HepG2 (cell line): ENCODE measurements around the gene MRPL51. TPM values are rescaled to one million over a fixed set of nuclear protein-coding genes. Genes with fewer than 3 reads are reported as not detected.

Source experiments
- CBX2 ChIP-seq, 2 experiments: fragments of 200-600 bp in 1 of 2; sonication (generic); formaldehyde crosslinking in 1 of 2; IDR thresholded peaks; 2 replicates each; pipeline versions ENCODE4 v1.7.0 to v1.8.1; 2018 to 2022; ENCODE audit warnings: low read depth in 2 of 2, low read length in 1 of 2, mild to moderate bottlenecking in 1 of 2, missing genetic modification reagents in 1 of 2
- CREM ChIP-seq, 2 experiments: sonication (generic) in 1 of 2; formaldehyde crosslinking in 1 of 2; IDR thresholded peaks; 2 replicates each; pipeline versions ENCODE4 v1.4.0 to v1.6.1; 2016 to 2020; ENCODE audit warnings: antibody characterized with exemption in 1 of 2, mild to moderate bottlenecking in 1 of 2, missing genetic modification reagents in 1 of 2
- DDIT3 ChIP-seq: sonication (generic); formaldehyde crosslinking; IDR thresholded peaks from 2 replicates; pipeline ENCODE4 v1.4.0; 2020; ENCODE audit warnings: mild to moderate bottlenecking, missing genetic modification reagents
- ELF1 ChIP-seq: sonication (generic); formaldehyde crosslinking; IDR thresholded peaks from 2 replicates; pipeline ENCODE4 v1.4.0; 2020; ENCODE audit warnings: missing genetic modification reagents
- GTF3A ChIP-seq: sonication (generic); formaldehyde crosslinking; conservative IDR thresholded peaks from 2 replicates; pipeline ENCODE4 v1.4.0; 2020; ENCODE audit warnings: mild to moderate bottlenecking, missing genetic modification reagents
- HNF4G ChIP-seq, 2 experiments: sonication (generic) in 1 of 2; formaldehyde crosslinking in 1 of 2; IDR thresholded peaks; 2 replicates each; pipeline versions ENCODE4 v1.4.0 to v1.6.1; 2011 to 2020; ENCODE audit warnings: borderline replicate concordance in 2 of 2, low read depth in 2 of 2, mild to moderate bottlenecking in 2 of 2, low read length in 1 of 2, missing genetic modification reagents in 1 of 2, moderate library complexity in 1 of 2
- IKZF4 ChIP-seq: sonication (generic); formaldehyde crosslinking; IDR thresholded peaks from 2 replicates; pipeline ENCODE4 v1.5.1; 2020; ENCODE audit warnings: borderline replicate concordance, mild to moderate bottlenecking, low read depth, missing genetic modification reagents; ENCODE audit errors: not compliant biosample characterization
- JARID2 ChIP-seq: sonication (generic); formaldehyde crosslinking; IDR thresholded peaks from 2 replicates; pipeline ENCODE4 v1.8.1; 2023; ENCODE audit warnings: missing genetic modification reagents, inconsistent platforms; ENCODE audit not compliant: insufficient replicate concordance
- MYPOP ChIP-seq: sonication (generic); formaldehyde crosslinking; IDR thresholded peaks from 2 replicates; pipeline ENCODE4 v1.8.1; 2023; ENCODE audit warnings: mild to moderate bottlenecking, moderate library complexity, missing genetic modification reagents
- NCOR1 ChIP-seq: fragments of 200-600 bp; sonication (generic); IDR thresholded peaks from 2 replicates; pipeline ENCODE4 v1.7.0; 2017; ENCODE audit warnings: antibody characterized with exemption, low read length, borderline replicate concordance
- NR2F2 ChIP-seq: IDR thresholded peaks from 2 replicates; pipeline ENCODE4 v1.6.1; 2012; ENCODE audit warnings: low read depth, inconsistent platforms, borderline replicate concordance
- SIX1 ChIP-seq: sonication (generic); formaldehyde crosslinking; IDR thresholded peaks from 2 replicates; pipeline ENCODE4 v1.4.0; 2020; ENCODE audit warnings: missing genetic modification reagents, borderline replicate concordance
- SP1 ChIP-seq, 2 experiments: fragments of 450-650 bp in 1 of 2; sonication (generic) in 1 of 2; formaldehyde crosslinking in 1 of 2; IDR thresholded peaks; 2 replicates each; pipeline versions ENCODE4 v1.4.0 to v1.6.1; 2016 to 2020; ENCODE audit warnings: missing genetic modification reagents in 1 of 2
- SRY ChIP-seq: sonication (generic); formaldehyde crosslinking; IDR thresholded peaks from 2 replicates; pipeline ENCODE4 v1.8.0; 2022; ENCODE audit warnings: mild to moderate bottlenecking, missing genetic modification reagents
- TFAP4 ChIP-seq: sonication (generic); IDR thresholded peaks from 2 replicates; pipeline ENCODE4 v1.6.1; 2016; ENCODE audit warnings: low read depth, borderline replicate concordance
- TSC22D2 ChIP-seq: sonication (generic); formaldehyde crosslinking; IDR thresholded peaks from 2 replicates; pipeline ENCODE4 v1.5.1; 2020; ENCODE audit warnings: missing genetic modification reagents, mild to moderate bottlenecking, borderline replicate concordance
- ZNF224 ChIP-seq: sonication (generic); formaldehyde crosslinking; IDR thresholded peaks from 2 replicates; pipeline ENCODE4 v1.5.0; 2020; ENCODE audit warnings: mild to moderate bottlenecking, missing genetic modification reagents
- ZNF280B ChIP-seq: sonication (generic); formaldehyde crosslinking; IDR thresholded peaks from 2 replicates; pipeline ENCODE4 v1.5.0; 2020; ENCODE audit warnings: missing genetic modification reagents, mild to moderate bottlenecking, borderline replicate concordance
- ZNF343 ChIP-seq: sonication (generic); formaldehyde crosslinking; IDR thresholded peaks from 2 replicates; pipeline ENCODE4 v1.4.0; 2020; ENCODE audit warnings: mild to moderate bottlenecking, missing genetic modification reagents
- ZNF441 ChIP-seq: sonication (generic); formaldehyde crosslinking; IDR thresholded peaks from 2 replicates; pipeline ENCODE4 v1.7.0; 2021; ENCODE audit warnings: missing genetic modification reagents, borderline replicate concordance
- ZNF580 ChIP-seq: IDR thresholded peaks from 2 replicates; pipeline ENCODE4 v1.6.1; 2016; ENCODE audit warnings: low read depth, borderline replicate concordance
- ZNF616 ChIP-seq: sonication (generic); formaldehyde crosslinking; IDR thresholded peaks from 2 replicates; pipeline ENCODE4 v1.5.0; 2020; ENCODE audit warnings: low read depth, mild to moderate bottlenecking, missing genetic modification reagents
- polyA plus RNA-seq, 8 experiments: library from polyadenylated mRNA; depleted of rRNA in 3 of 8; stranded (reverse) in 7 of 8; unstranded in 1 of 8; fragments of >200 nt; fragmentation: Illumina TruSeq in 4 of 8; extraction: Trizol in 4 of 8; gene quantifications; 2 replicates each; pipeline versions ENCODE4 v1.2.1 to v1.2.3, GENCODE V29; 2011 to 2016; ENCODE audit warnings: low read depth in 4 of 8, missing spikeins in 1 of 8, mixed read lengths in 1 of 8; ENCODE audit not compliant: insufficient read depth in 1 of 8
- total RNA-seq, 5 experiments: library from RNA; depleted of rRNA; stranded (reverse); fragments of >200 nt; fragmentation: Illumina TruSeq; extraction: Trizol; gene quantifications; 2 replicates each; pipeline ENCODE4 v1.2.3, GENCODE V29; 2016; ENCODE audit warnings: low read depth in 1 of 5

Gene MRPL51
- total and polyA plus RNA-seq, 2 of the 13 experiments (the other 11 are each of a cell fraction or from before 2014, with no cell fraction given) = 64.8 to 278 TPM

- peak; percentile 41 for TF ChIP-seq HNF4G (IDR thresholded peaks at IDR 0.05; ENCODE audit: borderline replicate concordance, low read depth, low read length)
- TF ChIP-seq HNF4G (CRISPR knock-in tag; IDR thresholded peaks at IDR 0.05; ENCODE audit: borderline replicate concordance, low read depth) = no peak
- TF ChIP-seq ELF1 (CRISPR knock-in tag) = peak; percentile 57
- TF ChIP-seq NCOR1 = peak; percentile 44; the same call in 1 of the 2 replicates
- peak; percentile 75; the same call in 1 of the 2 replicates for TF ChIP-seq DDIT3 (CRISPR knock-in tag)
- no peak; the same call in 1 of the 2 replicates for TF ChIP-seq SIX1 (CRISPR knock-in tag)
- TF ChIP-seq ZNF616 (CRISPR knock-in tag) = peak; percentile 70
- no peak; the same call in 1 of the 2 replicates for TF ChIP-seq CREM (IDR thresholded peaks at IDR 0.05)
- TF ChIP-seq CREM (CRISPR knock-in tag; IDR thresholded peaks at IDR 0.05) = no peak
- peak; percentile 90 for TF ChIP-seq ZNF580 (CRISPR knock-in tag)
- peak; percentile 21; the same call in 1 of the 2 replicates for TF ChIP-seq TFAP4
- TF ChIP-seq ZNF343 = no peak
- 0 out of 2 replicates have a peak, but pooled peaks have one; percentile 56 for TF ChIP-seq SRY
- TF ChIP-seq CBX2 (IDR thresholded peaks at IDR 0.05; ENCODE audit: low read depth, low read length) = no peak
- 0 out of 2 replicates have a peak, but pooled peaks have one; percentile 43 for TF ChIP-seq CBX2 (CRISPR knock-in tag; IDR thresholded peaks at IDR 0.05; ENCODE audit: low read depth)
- no peak for TF ChIP-seq SP1 (IDR thresholded peaks at IDR 0.05)
- TF ChIP-seq SP1 (CRISPR knock-in tag; IDR thresholded peaks at IDR 0.05) = peak; percentile 50
- TF ChIP-seq TSC22D2 (CRISPR knock-in tag) = peak; percentile 92; the same call in 1 of the 2 replicates
- no peak for TF ChIP-seq GTF3A
- TF ChIP-seq NR2F2 = peak; percentile 59; the same call in 1 of the 2 replicates
- 0 out of 2 replicates have a peak, but pooled peaks have one; percentile 35 for TF ChIP-seq MYPOP (CRISPR knock-in tag)
- peak; percentile 56 for TF ChIP-seq IKZF4 (CRISPR knock-in tag)
- 0 out of 2 replicates have a peak, but pooled peaks have one; percentile 9 for TF ChIP-seq ZNF280B
- TF ChIP-seq ZNF441 (CRISPR knock-in tag) = peak; percentile 81; the same call in 1 of the 2 replicates
- no peak for TF ChIP-seq JARID2 (CRISPR knock-in tag)
- TF ChIP-seq ZNF224 (CRISPR knock-in tag) = peak; percentile 48; the same call in 1 of the 2 replicates
Measured at GRCh38 chr12:6533923-6534694, 41.0 kb upstream of the MRPL51 start, which contains the start of gene GAPDH (continued).
